Right hindlimb (tissue), 1 donor: ENCODE measurements around the gene PPP4R3B.
"Not testable (repeated sequence)": the region's sequence is repeated elsewhere in the genome, so short reads cannot be mapped to it uniquely, and the experiment has no call there.

Experiments used
- DNase-seq: peaks from one replicate; pipeline ENCODE4 v3.0.0-alpha.2; 2018

PPP4R3B gene

DNA sequence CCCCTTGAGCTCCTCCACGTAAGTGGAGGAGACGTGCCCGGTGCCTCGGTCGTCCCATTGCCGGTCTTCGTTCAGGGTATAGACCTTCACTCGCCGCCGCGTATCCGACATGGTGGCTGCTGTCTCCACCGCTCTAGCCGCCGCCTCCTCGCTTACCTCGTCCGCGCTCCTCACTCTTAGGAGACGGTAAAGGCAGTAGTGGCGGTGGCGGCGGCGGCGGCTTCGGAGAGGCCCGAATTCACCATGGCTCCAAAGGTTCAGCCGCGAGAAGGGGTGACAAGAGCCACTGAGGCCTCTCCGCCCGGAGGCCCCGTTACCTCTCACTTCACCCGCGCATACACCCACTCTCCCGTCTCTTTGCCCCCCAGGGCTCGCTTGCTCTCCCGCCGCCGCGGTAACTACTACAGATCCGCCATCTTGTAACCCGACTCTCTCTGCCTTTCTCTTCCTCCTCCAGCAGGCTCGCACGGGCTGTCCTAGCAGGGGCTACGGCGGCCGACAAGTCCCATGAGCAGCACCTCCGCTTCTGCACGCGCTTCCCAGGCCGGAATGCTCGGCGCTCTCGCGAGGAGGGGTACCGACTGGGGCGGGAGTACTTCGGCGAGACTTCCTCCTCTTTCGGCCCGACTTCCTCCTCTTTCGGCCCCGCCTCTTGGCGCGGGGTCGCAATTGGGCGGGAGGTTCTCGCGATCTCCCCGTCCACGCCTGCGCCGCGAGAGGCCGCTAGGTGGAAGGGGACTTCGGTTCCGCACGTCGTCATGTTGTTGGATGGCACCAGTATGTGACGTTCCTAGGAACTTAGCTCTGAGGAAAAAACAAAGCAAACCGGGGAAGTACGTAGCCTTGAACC lies at the start of gene PPP4R3B:
Gene PPP4R3B, minus strand, starts transcription at position 448 of the 850 bp plus-strand sequence. Its CDS starts 337 bp downstream, at position 111.
- peak; percentile 100 for DNase-seq

DNA sequence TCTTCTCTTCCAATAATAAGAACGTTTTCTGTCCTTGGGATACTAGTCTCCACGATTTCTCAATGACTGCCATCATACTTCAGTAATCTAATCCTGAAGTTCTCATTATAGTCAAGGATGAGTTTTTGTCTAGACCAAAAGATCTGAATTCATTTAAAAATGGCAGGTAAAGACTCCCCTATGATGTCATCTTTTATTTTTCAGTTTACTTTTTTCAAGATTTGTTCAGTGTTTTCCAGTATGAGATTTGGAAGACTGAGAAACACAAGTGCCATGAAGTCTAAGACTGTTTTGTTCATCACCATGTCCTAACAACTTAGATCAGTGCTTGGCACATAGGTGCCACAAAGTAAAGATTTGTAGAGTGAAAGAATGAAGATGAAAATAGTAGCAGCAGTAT lies 35.8 kb upstream of the PPP4R3B start:
- no peak for DNase-seq

DNA sequence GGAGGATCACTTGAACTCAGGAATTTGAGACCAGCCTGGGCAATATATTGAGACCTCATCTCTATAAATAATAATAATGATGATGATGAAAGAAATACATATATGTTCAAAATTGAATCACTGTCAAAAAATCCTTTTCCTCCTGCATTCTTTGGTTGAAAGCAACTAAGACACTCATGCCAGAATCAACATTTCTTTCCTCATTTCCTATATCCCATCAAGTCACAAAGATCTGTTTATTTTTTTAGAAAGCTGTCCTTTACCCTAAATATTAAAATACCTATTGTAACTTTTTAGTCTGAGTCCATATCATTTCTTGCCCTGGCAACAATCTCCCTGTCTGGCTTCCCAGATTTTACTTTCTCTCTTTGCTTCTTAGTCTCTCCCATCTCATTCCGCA lies 31.8 kb upstream of the PPP4R3B start:
- no peak for DNase-seq

DNA sequence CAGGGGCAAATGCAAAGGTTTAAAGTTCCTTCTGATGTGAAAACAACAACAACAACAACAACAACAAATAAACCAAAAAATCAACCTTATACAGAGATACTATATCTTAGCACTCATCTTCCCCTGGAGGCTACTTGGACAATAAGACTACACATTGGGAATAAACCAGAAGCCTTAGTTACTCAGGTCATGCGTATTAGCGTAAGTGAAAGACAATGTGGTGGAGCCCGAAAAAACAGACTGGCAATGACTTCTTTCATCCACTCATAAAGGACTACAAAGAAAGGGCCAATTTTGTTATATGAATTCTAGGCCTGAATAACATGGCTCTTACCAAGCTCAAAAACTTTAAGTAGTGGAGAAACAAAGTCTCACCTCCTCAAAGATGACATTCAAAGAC lies 19.4 kb upstream of the PPP4R3B start:
- DNase-seq = no peak

DNA sequence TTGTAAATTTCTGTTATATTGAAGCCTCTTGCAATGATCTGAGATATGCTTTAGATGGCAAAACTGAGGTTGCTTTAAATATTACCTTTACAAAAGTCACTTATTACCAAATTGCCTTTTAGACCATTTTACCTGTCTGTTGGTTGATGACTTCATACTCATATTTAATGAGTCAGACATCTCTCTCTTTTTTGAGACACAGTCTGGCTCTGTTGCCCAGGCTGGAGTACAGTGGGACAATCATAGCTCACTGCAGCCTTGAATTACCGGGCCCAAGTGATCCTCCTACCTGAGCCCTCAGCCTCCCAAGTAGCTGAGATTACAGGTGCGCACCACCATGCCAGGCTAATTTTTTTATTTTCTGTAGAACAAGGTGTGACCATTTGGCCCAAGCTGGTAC lies 11.5 kb upstream of the PPP4R3B start:
- no peak for DNase-seq

DNA sequence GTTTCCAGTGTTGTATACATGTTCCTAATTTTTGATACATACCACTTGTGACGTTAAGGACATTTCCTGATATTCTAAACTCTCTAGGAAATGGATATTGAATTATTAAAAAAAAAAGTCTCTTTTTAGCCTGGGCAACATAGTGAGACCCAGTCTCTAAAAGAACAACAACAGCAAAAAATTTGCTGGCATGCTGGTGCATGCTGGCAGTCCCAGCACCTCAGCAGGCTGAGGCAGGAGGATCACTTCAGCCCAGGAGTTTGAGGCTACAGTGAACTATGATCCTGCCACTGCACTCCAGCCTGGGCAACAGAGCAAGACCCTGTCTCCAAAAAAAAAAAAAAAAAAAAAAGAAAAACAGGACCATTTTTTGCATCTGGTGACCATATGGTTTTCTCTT lies 10.5 kb upstream of the PPP4R3B start:
- DNase-seq = no peak

DNA sequence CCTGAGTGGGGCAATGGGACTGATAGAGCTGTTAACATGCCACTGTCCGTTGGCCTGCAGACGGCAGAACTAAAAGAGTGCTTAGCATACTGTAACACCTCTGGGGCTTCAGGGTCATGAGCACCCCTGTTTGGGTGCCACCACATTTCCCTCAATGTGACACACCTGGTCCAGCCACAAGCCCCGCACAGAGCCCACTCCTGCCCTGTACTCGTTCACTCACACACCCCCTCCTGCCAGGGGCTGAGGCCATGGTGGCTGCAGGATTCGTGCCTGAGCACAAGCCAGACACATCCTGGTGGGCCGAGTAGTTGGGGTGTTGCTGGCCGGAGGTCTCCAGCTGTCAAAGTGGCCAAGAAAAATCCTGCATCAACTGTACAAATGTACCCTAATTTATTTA lies 4.4 kb upstream of the PPP4R3B start:
- no peak for DNase-seq

DNA sequence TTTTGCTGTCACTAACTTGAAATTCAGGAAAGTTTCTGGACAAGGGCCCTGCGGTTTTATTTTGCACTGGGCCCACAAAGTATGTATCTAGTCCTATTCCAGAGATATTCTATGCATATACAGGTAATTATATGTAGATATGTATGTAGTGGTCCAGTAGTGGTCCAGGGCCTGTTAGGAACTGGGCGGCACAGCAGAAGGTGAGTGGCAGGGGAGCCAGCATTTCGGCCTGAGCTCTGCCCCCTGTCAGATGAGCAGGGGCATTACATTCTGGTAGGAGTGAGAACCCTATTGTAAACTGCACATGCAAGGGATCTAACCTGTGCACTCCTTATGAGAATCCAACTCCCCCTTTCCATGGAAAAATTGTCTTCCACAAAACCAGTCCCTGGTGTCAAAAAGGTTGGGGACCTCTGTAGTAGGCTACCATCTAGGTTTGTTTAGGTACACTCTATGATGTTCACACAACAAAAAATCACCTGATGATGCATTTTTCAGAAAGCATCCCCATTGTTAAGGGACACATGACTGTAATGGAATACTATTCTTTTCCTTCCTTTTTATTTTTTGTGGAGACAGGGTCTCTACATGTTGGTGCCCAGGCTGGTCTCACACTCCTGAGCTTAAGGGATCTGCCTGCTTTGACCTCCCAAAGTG lies 2.8 kb upstream of the PPP4R3B start:
- DNase-seq = no peak

DNA sequence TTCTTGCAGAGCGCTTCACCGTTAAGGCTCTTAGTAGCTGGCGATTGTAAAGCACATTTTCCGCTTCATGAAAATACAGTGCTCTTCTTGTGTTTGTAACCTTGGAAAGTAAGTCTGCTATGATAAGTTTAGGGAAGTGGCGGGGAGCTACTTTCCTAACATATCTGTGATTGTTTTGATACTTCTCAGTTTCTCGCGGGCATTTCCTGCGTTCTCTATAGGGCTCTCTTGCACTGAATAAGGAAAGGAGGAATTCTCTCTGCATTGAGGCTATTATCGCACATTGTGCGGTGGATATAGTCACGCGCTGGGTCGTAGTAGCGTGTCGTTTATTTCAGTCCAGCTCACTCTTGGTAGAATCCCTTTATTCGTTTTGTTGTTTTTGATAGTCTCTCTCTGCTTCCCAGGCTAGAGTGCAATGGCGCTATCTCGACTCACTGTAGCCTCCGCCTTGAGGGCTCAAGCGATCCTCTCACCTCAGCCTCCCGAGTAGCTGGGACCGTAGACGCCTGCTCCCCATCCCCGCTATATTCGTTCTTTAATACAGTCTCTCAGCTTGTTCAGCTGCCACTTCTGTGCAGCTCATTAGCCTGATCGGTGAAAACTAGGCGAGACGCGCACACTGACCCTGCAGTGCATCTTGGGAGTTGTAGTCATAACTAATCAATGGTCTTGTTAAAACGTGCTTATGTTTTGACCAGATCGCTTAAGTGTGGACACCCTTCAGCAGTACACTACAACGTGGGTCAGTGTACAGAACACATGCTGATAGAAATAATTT lies 1.0 kb upstream of the PPP4R3B start:
- DNase-seq = peak; percentile 69

DNA sequence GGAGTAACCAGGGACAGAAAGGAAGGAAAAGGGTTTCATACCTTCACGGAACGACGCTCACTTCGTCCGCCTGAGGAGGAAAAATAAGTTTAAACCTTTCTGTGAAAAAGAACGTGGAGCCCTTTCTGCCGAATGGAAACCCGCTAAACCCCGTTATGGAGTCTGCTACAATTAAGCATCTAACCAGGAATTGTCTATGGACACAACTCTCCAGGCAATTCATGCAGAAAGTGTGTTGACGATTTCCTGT lies 528 bp upstream of the PPP4R3B start:
- no peak for DNase-seq

DNA sequence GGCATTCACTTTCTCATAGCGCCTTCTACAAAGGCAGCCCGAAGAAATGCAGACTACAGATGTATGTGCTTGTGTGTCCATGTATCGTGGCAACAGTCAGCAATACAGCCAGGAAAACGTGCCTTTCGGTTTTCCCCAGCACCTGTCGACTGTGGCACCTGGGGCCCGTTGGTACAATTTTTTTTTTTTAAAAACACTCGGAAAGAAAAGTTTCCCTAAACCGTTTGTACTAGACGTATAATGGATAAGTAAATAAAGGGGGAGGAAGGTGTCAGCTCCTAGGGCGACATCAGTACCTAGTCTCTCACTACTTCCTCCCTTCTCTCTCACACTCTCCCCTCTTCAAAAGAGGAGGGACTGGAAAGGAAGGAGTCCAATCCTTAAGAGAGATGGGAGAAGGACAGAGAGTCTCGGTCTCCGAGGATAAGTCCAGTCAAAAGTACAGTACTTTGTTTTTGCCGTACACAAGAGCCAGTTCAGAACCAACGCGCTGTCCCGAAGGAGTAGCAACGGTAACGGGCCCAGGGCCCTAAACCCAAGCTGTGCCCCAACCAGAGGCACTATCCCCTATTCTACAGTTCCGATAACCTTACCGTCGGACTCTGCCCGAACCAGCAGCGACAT lies 759 bp downstream of the PPP4R3B start:
- peak; percentile 51 for DNase-seq

DNA sequence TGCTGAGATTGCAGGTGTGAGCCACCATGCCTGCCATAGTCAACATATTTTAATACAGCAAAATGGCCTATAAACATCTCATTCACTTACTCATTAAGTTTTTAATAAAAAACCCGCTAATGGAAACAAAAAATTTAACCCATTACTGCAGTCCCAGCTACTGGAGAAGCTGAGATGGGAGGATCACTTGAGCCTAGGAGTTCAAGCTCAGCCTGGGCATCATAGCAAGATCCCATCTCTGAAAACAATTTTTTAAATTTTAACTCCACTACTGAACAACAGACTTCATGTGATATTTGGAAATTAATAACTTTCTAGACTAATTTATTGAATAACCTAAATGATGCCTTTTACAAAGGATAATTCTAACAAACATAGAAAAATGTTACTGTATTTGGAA lies 5.4 kb downstream of the PPP4R3B start:
- DNase-seq = no peak

DNA sequence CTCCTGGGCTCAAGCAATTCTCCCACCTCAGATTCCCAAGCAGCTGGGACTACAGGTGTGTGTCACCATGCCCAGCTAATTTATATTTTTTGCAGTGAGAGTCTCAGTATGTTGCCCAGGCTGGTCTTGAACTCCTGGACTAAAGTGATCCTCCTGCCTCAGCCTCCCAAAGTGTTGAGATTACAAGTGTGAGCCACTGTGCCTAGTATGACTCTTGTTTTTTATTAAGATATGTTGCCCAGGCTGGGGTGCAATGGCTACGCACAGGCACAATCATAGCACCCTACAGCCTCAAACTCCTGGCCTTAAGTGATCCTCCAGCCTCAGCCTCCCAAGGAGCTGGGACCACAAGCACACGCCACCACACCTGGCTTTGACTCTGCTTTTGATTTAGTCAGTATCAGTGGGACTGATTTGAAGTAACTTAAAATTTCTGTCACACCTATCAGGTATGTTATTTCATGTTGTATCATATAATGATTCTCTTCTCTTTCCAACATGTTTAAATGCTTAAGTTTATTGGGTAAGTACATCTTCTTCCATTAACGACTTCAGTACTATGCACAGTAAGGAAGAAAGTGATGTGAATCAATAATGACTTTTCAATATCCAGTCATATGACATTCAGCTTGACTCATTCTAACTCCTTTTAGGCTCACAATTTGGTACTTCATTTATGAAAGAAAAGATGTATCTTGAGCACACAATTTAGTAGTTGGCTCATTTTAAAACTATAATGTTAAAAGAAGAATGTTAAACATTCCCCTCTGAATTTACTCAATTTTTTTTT lies 6.3 kb downstream of the PPP4R3B start:
- DNase-seq = no peak

DNA sequence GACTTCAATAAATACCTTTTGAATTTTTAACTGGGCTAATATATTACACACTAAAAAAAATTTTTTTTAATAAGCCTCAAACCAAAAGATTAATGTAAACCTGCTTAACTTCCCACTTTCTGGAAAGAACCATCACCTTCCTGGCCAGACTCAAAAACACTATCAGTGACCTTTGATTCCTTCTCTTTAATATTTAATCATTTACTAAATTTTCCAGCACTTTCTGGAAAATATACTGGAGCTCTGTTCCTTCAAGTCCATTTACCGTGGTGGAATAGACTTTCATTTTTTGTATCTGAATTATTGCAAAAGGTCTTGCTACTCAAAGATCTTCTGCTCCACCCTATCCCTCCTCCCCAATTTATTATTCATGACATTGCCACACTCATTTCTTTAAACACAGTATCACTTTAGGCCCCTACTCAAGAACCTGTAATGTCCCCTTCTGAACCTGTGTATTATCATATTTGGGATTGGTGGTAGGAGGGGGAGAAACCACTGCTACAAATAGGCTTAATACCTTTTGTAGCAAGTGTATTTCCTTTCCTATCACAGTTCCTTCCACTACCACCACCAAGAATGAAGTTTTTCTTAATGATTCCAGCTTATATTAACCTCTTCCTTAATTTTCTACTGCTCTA lies 7.4 kb downstream of the PPP4R3B start:
- DNase-seq = no peak

DNA sequence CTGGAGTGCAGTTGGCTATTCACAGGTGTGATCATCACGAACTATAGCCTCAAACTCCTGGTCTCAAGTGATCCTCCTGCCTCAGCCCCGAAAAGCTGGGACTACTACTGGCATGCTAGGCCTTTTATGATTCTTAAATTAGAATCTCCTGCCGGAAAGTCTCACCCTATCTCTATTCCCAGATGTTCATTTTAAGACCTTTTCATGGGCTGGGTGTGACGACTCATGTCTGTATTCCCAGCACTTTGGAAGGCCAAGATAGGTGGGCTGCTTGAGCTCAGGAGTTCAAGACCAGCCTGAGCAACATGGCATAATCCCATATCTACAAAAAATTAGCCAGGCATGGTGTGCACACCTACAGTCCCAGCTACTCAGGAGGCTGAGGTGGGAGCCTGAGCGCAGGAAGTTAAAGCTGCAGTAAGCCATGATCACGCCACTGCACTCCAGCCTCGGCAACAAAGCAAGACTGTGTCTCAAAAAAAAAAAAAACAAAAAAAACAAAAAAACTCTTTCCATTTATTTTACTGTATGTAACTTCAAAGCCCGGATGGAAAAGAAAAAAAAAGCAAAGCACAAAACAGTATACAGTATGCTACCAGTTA lies 8.1 kb downstream of the PPP4R3B start:
- DNase-seq = no peak

DNA sequence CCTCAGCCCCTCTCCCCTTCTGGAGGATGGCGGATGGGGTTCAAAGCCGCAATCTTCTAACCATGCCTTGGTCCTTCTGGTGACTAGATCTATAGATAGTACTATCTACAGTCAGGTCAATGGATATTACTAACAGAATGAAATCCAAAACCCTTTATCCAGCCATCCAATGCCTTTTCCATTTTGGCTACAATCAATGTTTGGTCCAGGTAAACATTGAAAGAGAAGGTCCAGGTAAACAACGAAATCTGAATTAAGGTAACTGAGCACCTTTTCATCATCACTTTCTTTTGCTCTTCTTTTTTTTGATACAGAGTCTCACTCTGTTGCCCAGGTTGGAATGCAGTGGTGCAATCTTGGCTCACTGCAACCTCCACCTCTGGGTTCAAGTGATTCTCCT lies 9.7 kb downstream of the PPP4R3B start:
- no peak for DNase-seq

DNA sequence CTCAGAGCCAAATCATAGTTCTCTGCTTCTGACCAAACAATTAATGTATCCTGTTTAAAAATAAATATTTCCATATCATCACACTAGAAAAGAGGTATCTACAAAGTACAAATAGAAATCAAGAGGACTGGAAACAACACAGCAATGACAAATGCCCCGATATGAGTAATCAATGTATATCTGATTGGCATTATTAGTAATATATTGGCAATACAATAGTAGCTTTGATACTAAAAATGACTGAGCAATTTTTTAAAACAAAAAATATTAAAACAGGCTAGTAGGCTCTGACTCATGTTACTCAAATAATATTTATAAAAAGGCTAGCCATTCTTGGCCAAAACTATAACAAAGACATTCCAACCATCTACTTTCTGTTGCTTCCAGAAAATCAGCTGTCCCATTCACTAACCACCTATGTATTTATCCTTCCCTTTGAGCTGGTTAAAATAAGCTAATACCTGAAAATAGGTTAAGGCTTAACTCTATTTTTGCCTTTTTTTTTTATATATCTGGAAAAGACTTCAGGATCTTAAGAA lies 13.3 kb downstream of the PPP4R3B start:
- no peak for DNase-seq

DNA sequence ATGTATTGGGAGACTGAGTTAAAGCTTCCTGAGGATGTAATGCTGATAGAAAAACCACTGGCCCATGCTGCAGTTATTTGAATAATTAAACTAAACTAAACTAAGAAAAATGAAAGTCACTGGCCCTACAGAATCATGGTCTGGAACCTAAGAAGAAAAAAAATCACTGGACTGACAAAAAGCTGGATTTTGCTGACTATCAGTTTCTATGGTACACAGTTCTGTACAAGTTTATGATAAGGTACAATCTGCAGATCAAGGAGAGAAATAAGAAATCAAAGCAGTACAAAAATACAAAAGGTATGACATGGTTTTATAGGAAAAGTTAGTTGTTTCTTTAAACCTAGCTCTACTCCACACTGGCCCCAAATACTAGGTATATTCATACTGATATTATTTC lies 15.6 kb downstream of the PPP4R3B start:
- no peak for DNase-seq

DNA sequence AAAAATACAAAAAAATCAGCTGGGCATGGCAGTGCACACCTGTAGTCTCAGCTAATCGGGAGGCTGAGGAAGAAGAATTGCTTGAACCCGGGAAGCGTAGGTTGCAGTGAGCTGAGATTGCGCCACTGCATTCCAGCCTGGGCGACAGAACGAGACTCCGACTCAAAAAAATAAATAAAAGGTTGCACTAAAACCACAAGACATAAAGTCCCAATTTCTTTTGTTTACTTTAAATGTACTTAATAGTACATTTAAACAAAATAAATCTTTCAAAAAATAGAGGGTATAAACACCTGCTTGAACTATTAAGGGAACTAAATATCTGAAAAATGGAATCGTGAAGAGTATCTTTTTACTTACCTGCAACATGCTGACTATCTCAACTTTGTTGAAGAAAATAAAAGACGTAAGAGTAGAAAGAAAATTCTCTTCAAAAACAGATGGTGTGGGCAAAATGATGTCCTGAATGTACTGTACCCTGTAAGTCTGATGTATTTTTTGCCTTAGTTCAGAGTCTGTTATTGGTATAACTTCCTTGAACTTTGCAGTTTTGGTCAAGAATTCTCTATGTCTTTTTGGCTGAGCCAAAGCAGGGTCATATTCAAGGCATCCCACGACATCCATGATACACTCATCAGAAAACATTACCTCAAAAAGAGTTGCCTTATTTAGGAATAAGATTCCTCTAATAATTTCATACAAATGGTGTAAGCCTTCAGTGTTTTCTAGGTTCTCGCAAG lies 19.2 kb downstream of the PPP4R3B start:
- no peak for DNase-seq

DNA sequence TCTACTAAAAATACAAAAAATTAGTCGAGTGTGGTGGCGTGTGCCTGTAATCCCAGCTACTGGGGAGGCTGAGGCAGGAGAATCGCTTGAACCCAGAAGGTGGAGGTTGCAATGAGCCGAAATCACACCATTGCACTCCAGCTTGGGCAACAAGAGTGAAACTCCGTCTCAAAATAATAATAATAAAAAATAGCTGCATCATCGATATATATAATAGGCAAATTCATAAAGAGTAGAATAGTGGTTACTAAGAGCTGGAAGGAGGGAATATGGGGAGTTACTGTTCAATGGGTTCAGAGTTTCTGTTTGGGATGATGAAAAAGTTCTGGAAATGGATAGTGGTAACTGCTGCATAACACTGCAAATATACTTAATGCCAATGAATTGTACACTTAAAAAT lies 20.6 kb downstream of the PPP4R3B start:
- DNase-seq = not testable (repeated sequence)

DNA sequence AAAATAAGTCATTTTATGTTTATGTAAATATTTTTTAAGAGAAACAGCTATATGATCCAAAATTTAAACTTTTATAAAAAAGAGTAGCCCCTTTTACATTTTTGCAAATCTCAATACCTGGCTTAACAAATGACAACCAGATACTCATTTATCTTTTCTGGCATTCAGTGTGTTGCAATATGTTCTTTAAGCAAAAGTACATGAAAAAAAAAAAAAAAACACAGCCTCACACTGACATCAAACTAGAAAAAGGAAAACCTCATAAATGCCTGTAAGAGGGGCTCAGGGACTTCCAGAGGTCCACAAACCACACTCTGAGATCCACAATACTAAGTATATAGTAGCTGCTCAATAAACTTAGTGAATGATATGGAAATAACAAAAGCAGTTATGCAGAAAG lies 21.9 kb downstream of the PPP4R3B start:
- DNase-seq = no peak
